Neural progenitor cell (in vitro differentiated cells): ENCODE results near the gene B3GAT2. TPM values are rescaled to one million over a fixed set of nuclear protein-coding genes. Genes with fewer than 3 reads are reported as not detected.

Experiments used
- DNase-seq: peaks from one replicate; pipeline ENCODE4 v3.0.0-alpha.2; 2016; ENCODE audit warnings: low spot score
- H2AFZ ChIP-seq: fragments of 200-600 bp; sonication (generic); replicated peaks from 2 replicates; pipeline ENCODE4 v1.6.1; 2016; ENCODE audit warnings: antibody characterized with exemption
- H3F3A ChIP-seq: fragments of 200-600 bp; sonication (generic); 2 replicates; pipeline ENCODE4 v1.6.1; 2016; ENCODE audit warnings: antibody characterized with exemption, low read depth
- H3K27ac ChIP-seq: fragments of 200-600 bp; sonication (generic); 2 replicates; pipeline ENCODE4 v1.5.1; 2016; ENCODE audit warnings: mild to moderate bottlenecking
- H3K27me3 ChIP-seq: fragments of 200-600 bp; sonication (generic); 2 replicates; pipeline ENCODE4 v1.6.1; 2016; ENCODE audit warnings: mild to moderate bottlenecking, moderate library complexity
- H3K36me3 ChIP-seq: fragments of 200-600 bp; sonication (generic); 2 replicates; pipeline ENCODE4 v1.5.1; 2016
- H3K4me1 ChIP-seq: fragments of 200-600 bp; sonication (generic); 2 replicates; pipeline ENCODE4 v1.6.1; 2016; ENCODE audit warnings: mixed run types
- H3K4me2 ChIP-seq: fragments of 200-600 bp; sonication (generic); 2 replicates; pipeline ENCODE4 v1.6.1; 2016
- H3K4me3 ChIP-seq: fragments of 200-600 bp; sonication (generic); 2 replicates; pipeline ENCODE4 v1.5.1; 2016
- H3K79me2 ChIP-seq: fragments of 200-600 bp; sonication (generic); 2 replicates; pipeline ENCODE4 v1.6.1; 2016; ENCODE audit warnings: low read depth
- H3K9ac ChIP-seq: fragments of 200-600 bp; sonication (generic); 2 replicates; pipeline ENCODE4 v1.6.1; 2016
- H3K9me3 ChIP-seq: fragments of 200-600 bp; sonication (generic); 2 replicates; pipeline ENCODE4 v1.5.1; 2016; ENCODE audit warnings: low read depth
- H4K20me1 ChIP-seq: fragments of 200-600 bp; sonication (generic); 2 replicates; pipeline ENCODE4 v1.6.1; 2016; ENCODE audit warnings: low read depth
- H3K27ac Mint-ChIP-seq: 3 replicates; pipeline ENCODE4 v1.8.0; 2021; ENCODE audit warnings: mixed read lengths
- H3K27me3 Mint-ChIP-seq: 2 replicates; pipeline ENCODE4 v1.8.0; 2022; ENCODE audit warnings: low read depth, mild to moderate bottlenecking, inconsistent platforms, moderate library complexity, mixed read lengths; ENCODE audit not compliant: insufficient read depth
- H3K36me3 Mint-ChIP-seq: 3 replicates; pipeline ENCODE4 v1.8.0; 2021; ENCODE audit warnings: mixed read lengths
- H3K4me1 Mint-ChIP-seq: 3 replicates; pipeline ENCODE4 v1.8.0; 2021; ENCODE audit warnings: mixed read lengths
- H3K4me3 Mint-ChIP-seq: 3 replicates; pipeline ENCODE4 v1.8.0; 2021; ENCODE audit warnings: mild to moderate bottlenecking, moderate library complexity, mixed read lengths
- H3K9me3 Mint-ChIP-seq: 3 replicates; pipeline ENCODE4 v1.8.0; 2020; ENCODE audit warnings: mixed read lengths
- EZH2 ChIP-seq: fragments of 200-600 bp; sonication (generic); IDR thresholded peaks from 2 replicates; pipeline ENCODE4 v1.6.1; 2017; ENCODE audit warnings: antibody characterized with exemption, mild to moderate bottlenecking, moderate library complexity
- EZH2phosphoT487 ChIP-seq: fragments of 200-600 bp; sonication (generic); IDR thresholded peaks from 2 replicates; pipeline ENCODE4 v1.6.1; 2017; ENCODE audit warnings: antibody characterized with exemption
- total RNA-seq: library from RNA; depleted of rRNA; stranded (reverse); fragments of >200 nt; gene quantifications from 2 replicates; pipeline ENCODE4 v1.2.3, GENCODE V29; 2015; ENCODE audit warnings: low replicate concordance
- TF ChIP-seq, protein P1 (sequence below): fragments of 200-600 bp; sonication (generic); IDR thresholded peaks from 2 replicates; pipeline ENCODE4 v1.5.1; 2017; ENCODE audit warnings: antibody characterized with exemption, mild to moderate bottlenecking

B3GAT2 gene
- total RNA-seq, 1 donor from 2014 or later, result 0.71 TPM

DNA sequence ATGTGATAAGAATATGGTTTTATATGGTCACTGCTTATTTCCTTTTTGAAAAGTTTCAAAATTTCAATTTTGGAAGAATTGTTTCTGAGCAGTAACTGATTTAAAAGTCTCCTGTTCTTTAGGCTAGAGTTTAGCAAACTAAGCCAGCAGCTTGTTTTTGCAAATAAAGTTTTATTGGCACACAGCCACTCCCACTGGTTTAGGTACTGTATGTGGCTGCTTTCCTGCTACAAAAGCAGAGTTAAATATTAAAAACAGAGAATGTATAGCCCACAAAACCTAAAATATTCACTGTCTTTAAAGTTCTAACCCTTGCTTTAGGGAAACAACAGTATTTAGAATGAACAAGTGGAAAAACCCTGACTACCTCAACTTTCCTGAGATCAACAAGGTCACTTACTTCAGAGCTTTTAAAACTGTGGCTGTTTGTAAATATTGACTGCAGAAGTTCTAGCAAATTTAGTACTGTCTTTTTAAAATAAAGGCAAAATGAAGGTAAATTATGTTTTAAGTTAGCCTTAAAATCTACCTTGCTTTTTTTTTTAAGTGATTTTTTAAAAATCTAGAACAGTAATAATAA lies 104.1 kb downstream of the B3GAT2 start:
- no peak for DNase-seq
- Histone ChIP-seq H2AFZ (no peak overlapping the region), H3F3A (no peaks in the 10 kb centered on the region), H4K20me1 (no peaks in the 10 kb centered on the region), H3K9ac (no peak overlapping the region), H3K79me2 (no peaks in the 10 kb centered on the region), H3K4me3 (no peak overlapping the region), H3K36me3 (no peaks in the 10 kb centered on the region), H3K27me3 (no peaks in the 10 kb centered on the region), H3K9me3 (no peaks in the 10 kb centered on the region), H3K27ac (no peak overlapping the region), H3K4me2 (no peak overlapping the region), H3K4me1 (peaks cover under 1% of the 10 kb centered on the region)
- TF ChIP-seq, protein P1, sequence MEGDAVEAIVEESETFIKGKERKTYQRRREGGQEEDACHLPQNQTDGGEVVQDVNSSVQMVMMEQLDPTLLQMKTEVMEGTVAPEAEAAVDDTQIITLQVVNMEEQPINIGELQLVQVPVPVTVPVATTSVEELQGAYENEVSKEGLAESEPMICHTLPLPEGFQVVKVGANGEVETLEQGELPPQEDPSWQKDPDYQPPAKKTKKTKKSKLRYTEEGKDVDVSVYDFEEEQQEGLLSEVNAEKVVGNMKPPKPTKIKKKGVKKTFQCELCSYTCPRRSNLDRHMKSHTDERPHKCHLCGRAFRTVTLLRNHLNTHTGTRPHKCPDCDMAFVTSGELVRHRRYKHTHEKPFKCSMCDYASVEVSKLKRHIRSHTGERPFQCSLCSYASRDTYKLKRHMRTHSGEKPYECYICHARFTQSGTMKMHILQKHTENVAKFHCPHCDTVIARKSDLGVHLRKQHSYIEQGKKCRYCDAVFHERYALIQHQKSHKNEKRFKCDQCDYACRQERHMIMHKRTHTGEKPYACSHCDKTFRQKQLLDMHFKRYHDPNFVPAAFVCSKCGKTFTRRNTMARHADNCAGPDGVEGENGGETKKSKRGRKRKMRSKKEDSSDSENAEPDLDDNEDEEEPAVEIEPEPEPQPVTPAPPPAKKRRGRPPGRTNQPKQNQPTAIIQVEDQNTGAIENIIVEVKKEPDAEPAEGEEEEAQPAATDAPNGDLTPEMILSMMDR, result no peak
- TF ChIP-seq EZH2phosphoT487 (no peak), EZH2 (no peak)
- H3K36me3 Mint-ChIP-seq, result peaks cover 1% of the 10 kb centered on the region
- H3K4me1 Mint-ChIP-seq, result peaks cover under 1% of the 10 kb centered on the region
- H3K9me3 Mint-ChIP-seq, result no peaks in the 10 kb centered on the region
- no peak overlapping the region for H3K27ac Mint-ChIP-seq
- no peaks in the 10 kb centered on the region for H3K27me3 Mint-ChIP-seq
- H3K4me3 Mint-ChIP-seq, result no peak overlapping the region

DNA sequence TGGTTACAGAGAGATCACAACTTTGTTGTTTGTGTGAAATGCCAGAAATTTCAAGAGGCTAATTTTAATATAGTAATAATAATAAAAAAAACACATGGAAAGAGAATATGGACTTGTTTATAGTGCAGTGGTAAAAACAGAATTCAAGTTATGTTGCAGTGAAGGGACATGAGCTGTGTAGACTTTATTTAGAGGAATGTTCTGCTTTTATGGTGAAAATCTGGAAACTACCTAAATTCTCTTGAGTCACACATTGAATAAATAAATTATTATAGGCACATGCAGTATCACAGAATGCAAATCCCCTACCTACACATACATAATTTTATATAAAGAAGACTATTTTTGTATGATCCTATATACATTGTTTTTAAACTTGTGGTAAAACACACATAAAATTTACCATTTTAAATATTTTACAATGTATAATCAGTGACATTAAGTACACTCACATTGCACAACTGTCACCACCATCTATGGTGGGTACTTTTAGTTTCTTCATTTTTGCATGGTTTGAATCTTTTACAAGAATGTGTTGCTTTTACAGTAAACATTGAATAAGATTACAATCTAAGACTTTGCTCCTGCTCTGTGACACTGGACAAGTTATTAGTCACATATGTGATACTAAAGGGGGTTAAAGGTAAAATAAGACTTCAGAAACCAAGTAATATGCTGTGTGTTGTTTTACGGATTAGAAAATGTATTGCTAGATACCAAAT lies 107.4 kb downstream of the B3GAT2 start:
- no peak overlapping the region for H2AFZ ChIP-seq
- H3K4me3 ChIP-seq, result no peak overlapping the region
- H3K4me2 ChIP-seq, result no peak overlapping the region
- no peak overlapping the region for H3K27ac ChIP-seq
- no peaks in the 10 kb centered on the region for H4K20me1 ChIP-seq
- H3K27ac Mint-ChIP-seq, result no peak overlapping the region
- no peaks in the 10 kb centered on the region for H3K27me3 ChIP-seq
- no peaks in the 10 kb centered on the region for H3K9me3 ChIP-seq
- H3K9ac ChIP-seq, result no peak overlapping the region
- H3K4me1 Mint-ChIP-seq, result peaks cover 13% of the 10 kb centered on the region
- no peaks in the 10 kb centered on the region for H3K79me2 ChIP-seq
- H3K9me3 Mint-ChIP-seq, result no peaks in the 10 kb centered on the region
- H3K36me3 Mint-ChIP-seq, result peaks cover 1% of the 10 kb centered on the region
- H3F3A ChIP-seq, result no peaks in the 10 kb centered on the region
- TF ChIP-seq, protein P1, result no peak
- TF ChIP-seq EZH2phosphoT487, result no peak
- no peak for TF ChIP-seq EZH2
- H3K27me3 Mint-ChIP-seq, result no peaks in the 10 kb centered on the region
- no peaks in the 10 kb centered on the region for H3K36me3 ChIP-seq
- no peak for DNase-seq
- H3K4me1 ChIP-seq, result peaks cover 7% of the 10 kb centered on the region
- H3K4me3 Mint-ChIP-seq, result no peak overlapping the region

DNA sequence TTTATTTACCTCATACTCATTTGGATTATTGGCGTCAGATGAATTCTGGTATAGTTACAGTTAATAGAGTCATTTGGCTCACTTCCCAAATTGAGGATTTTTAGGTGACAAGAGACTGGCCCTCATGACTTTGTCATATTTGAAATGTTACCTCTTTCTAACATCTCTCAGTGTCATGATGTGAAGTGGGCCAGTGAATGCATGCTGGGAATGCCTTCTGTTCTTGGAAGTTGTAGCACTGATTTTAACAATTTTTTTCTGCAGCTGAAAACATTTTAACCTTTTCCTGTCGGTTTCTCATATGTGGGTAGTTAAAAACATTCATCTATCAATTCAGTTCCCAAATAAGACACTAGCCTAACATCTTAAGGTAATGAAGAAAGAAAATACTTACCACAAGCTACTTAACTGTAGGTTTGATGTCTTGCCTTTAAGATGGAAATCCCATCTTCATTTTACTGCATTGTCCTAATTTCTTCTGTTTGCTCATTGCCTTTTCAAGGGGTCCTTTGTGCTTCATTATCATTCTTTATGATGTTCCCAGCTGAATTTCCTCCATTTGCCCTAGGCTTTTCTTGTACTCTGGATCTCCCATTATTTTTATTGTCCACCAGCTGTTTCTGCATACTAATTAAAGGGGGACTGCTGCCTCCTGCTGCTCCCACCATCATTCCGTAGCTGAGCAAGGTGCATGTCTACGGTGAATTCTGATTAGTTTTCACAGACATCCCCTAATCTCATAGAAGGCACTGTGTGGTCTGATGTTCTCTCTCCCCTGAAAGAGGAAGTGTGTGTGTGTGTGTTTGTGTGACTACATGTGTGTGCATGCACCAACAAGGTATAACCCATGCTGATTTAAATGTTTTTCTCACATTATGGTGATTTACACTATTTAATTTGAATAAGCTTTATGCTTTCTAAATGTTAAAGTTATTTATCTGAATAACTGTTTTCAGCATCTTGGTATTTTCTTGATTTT lies 109.5 kb downstream of the B3GAT2 start:
- H4K20me1 ChIP-seq, result no peaks in the 10 kb centered on the region
- H3K9me3 ChIP-seq, result no peaks in the 10 kb centered on the region
- peak overlapping the region; percentile 30 for H3K27ac Mint-ChIP-seq
- peaks cover 7% of the 10 kb centered on the region for H3K4me1 ChIP-seq
- H3F3A ChIP-seq, result no peaks in the 10 kb centered on the region
- no peaks in the 10 kb centered on the region for H3K27me3 Mint-ChIP-seq
- H2AFZ ChIP-seq, result no peak overlapping the region
- H3K27me3 ChIP-seq, result no peaks in the 10 kb centered on the region
- H3K4me3 Mint-ChIP-seq, result no peak overlapping the region
- no peak overlapping the region for H3K4me3 ChIP-seq
- H3K4me2 ChIP-seq, result no peak overlapping the region
- no peak for DNase-seq
- H3K36me3 Mint-ChIP-seq, result peaks cover 1% of the 10 kb centered on the region
- H3K36me3 ChIP-seq, result no peaks in the 10 kb centered on the region
- no peak overlapping the region for H3K9ac ChIP-seq
- TF ChIP-seq EZH2phosphoT487 (no peak), EZH2 (no peak)
- TF ChIP-seq, protein P1, result no peak
- H3K4me1 Mint-ChIP-seq, result peaks cover 13% of the 10 kb centered on the region
- no peaks in the 10 kb centered on the region for H3K9me3 Mint-ChIP-seq
- peak overlapping the region; percentile 41 for H3K27ac ChIP-seq
- no peaks in the 10 kb centered on the region for H3K79me2 ChIP-seq
